Gastroesophageal sphincter (tissue), 4 donors: Measurements from ENCODE around the gene SPRR1B. TPM values are rescaled to one million over a fixed set of nuclear protein-coding genes. Genes with fewer than 3 reads are reported as not detected.

Experiments
- ATAC-seq: fragments of 150-250 bp; one replicate; pipeline ENCODE4 v1.9.1; 2016; ENCODE audit warnings: mild to moderate bottlenecking, moderate library complexity
- H3K27ac ChIP-seq, 4 donors: fragments of 200-600 bp; sonication (generic) in 3 of 4; 1 replicate in 3 of 4; 2 replicates in 1 of 4; pipeline ENCODE4 v1.5.1; 2016 to 2019
- H3K27me3 ChIP-seq: fragments of 200-600 bp; sonication (generic); one replicate; pipeline ENCODE4 v1.5.1; 2019
- H3K36me3 ChIP-seq, 2 donors: fragments of 200-600 bp; sonication (generic); one replicate each; pipeline ENCODE4 v1.5.1; 2019; ENCODE audit warnings: control low read depth in 1 of 2
- H3K4me1 ChIP-seq, 3 donors: fragments of 200-600 bp; sonication (generic); 1 replicate in 2 of 3; 2 replicates in 1 of 3; pipeline ENCODE4 v1.5.1; 2016 to 2019; ENCODE audit warnings: control low read depth in 2 of 3
- H3K4me3 ChIP-seq, 2 donors: fragments of 200-600 bp; sonication (generic); one replicate each; pipeline ENCODE4 v1.5.1; 2019; ENCODE audit warnings: mild to moderate bottlenecking in 1 of 2, moderate library complexity in 1 of 2
- H3K9me3 ChIP-seq, 3 donors: fragments of 200-600 bp; sonication (generic); one replicate each; pipeline ENCODE4 v1.5.1; 2017 to 2019; ENCODE audit warnings: control low read depth in 2 of 3
- CTCF ChIP-seq, 4 experiments: fragments of 200-600 bp in 2 of 4; fragments of 450-650 bp in 2 of 4; sonication (generic) in 1 of 4; IDR thresholded peaks; one replicate each; pipeline ENCODE4 v1.5.1; 2017 to 2019; ENCODE audit warnings: antibody characterized with exemption in 4 of 4, mild to moderate bottlenecking in 2 of 4, moderate library complexity in 2 of 4
- EP300 ChIP-seq: sonication (generic); formaldehyde crosslinking; IDR thresholded peaks from one replicate; pipeline ENCODE4 v1.6.1; 2017; ENCODE audit warnings: antibody characterized with exemption, mild to moderate bottlenecking
- POLR2A ChIP-seq, 2 donors: fragments of 450-650 bp; IDR thresholded peaks; one replicate each; pipeline ENCODE4 v1.6.1; 2017; ENCODE audit warnings: antibody characterized with exemption in 2 of 2, mild to moderate bottlenecking in 2 of 2, moderate library complexity in 1 of 2
- POLR2AphosphoS5 ChIP-seq: sonication (generic); formaldehyde crosslinking; IDR thresholded peaks from one replicate; pipeline ENCODE4 v1.6.1; 2017; ENCODE audit warnings: antibody characterized with exemption
- WGBS, 2 donors: methylation state at CpG; one replicate each; pipeline ENCODE4 v1.1.5; 2018; ENCODE audit warnings: low coverage in 1 of 2; 5-methylcytosine and 5-hydroxymethylcytosine counted together
- total RNA-seq, 4 donors: library from RNA; depleted of rRNA; stranded (reverse); fragments of >200 nt; gene quantifications; one replicate each; pipeline ENCODE4 v1.1.0, GENCODE V29; 2016

SPRR1B gene
- total RNA-seq, 4 donors from 2014 or later = 15.1 to 30.0 TPM; not detected in 2

GRCh38 chr1:153024413-153024812, 6.6 kb upstream of the SPRR1B start:
- no peaks in the 10 kb centered on the region for H3K27me3 ChIP-seq
- no peak for ATAC-seq
- H3K9me3 ChIP-seq = no peaks in the 10 kb centered on the region
- H3K4me1 ChIP-seq = no peaks in the 10 kb centered on the region
- 89% methylated on average over 1 of the region's 1 CpG; no CpG with 5 or more reads in 1 of the 2 donors for WGBS, 2 donors
- no peaks in the 10 kb centered on the region for H3K36me3 ChIP-seq
- H3K4me3 ChIP-seq = no peak overlapping the region
- H3K27ac ChIP-seq = no peak overlapping the region
- TF ChIP-seq CTCF (IDR thresholded peaks at IDR 0.05) (no peak), POLR2A (IDR thresholded peaks at IDR 0.05) (no peak)

GRCh38 chr1:153025797-153026196, 5.2 kb upstream of the SPRR1B start:
- Histone ChIP-seq H3K4me1 (no peaks in the 10 kb centered on the region), H3K9me3 (no peaks in the 10 kb centered on the region), H3K36me3 (no peaks in the 10 kb centered on the region), H3K27ac (no peak overlapping the region), H3K4me3 (no peak overlapping the region), H3K27me3 (no peaks in the 10 kb centered on the region)
- no peak for TF ChIP-seq CTCF (IDR thresholded peaks at IDR 0.05)
- TF ChIP-seq POLR2AphosphoS5 = no peak
- TF ChIP-seq EP300 = no peak
- no peak for ATAC-seq
- 74 to 85% methylated on average over 1 of the region's 1 CpG for WGBS, 2 donors

- TF ChIP-seq POLR2A (IDR thresholded peaks at IDR 0.05) = no peak
- TF ChIP-seq EP300 = no peak
- no peak for TF ChIP-seq CTCF (IDR thresholded peaks at IDR 0.05)
- no peak for TF ChIP-seq POLR2AphosphoS5
- Histone ChIP-seq H3K9me3 (no peaks in the 10 kb centered on the region), H3K36me3 (no peaks in the 10 kb centered on the region), H3K27ac (no peak overlapping the region), H3K4me3 (no peak overlapping the region), H3K4me1 (no peaks in the 10 kb centered on the region), H3K27me3 (no peaks in the 10 kb centered on the region)
- 56 to 58% methylated on average over 1 of the region's 1 CpG for WGBS, 2 donors
- no peak for ATAC-seq
These were observed 2.2 kb upstream of the SPRR1B start for GRCh38 chr1:153028766-153029165.

GRCh38 chr1:153032073-153032472, 1.1 kb downstream of the SPRR1B start:
- Histone ChIP-seq H3K27ac (no peak overlapping the region), H3K36me3 (no peaks in the 10 kb centered on the region), H3K4me1 (no peaks in the 10 kb centered on the region), H3K9me3 (no peaks in the 10 kb centered on the region), H3K4me3 (no peak overlapping the region), H3K27me3 (no peaks in the 10 kb centered on the region)
- ATAC-seq = no peak
- no peak for TF ChIP-seq POLR2AphosphoS5
- TF ChIP-seq EP300 = no peak
- no peak for TF ChIP-seq POLR2A (IDR thresholded peaks at IDR 0.05)
- TF ChIP-seq CTCF (IDR thresholded peaks at IDR 0.05) = no peak

- TF ChIP-seq POLR2AphosphoS5 (no peak), CTCF (IDR thresholded peaks at IDR 0.05) (no peak), EP300 (no peak), POLR2A (IDR thresholded peaks at IDR 0.05) (no peak)
- no peak overlapping the region for H3K27ac ChIP-seq
- H3K27me3 ChIP-seq = no peaks in the 10 kb centered on the region
- H3K36me3 ChIP-seq = no peaks in the 10 kb centered on the region
- no peaks in the 10 kb centered on the region for H3K4me1 ChIP-seq
- H3K9me3 ChIP-seq = no peaks in the 10 kb centered on the region
- ATAC-seq = no peak
- WGBS, 2 donors = 16 to 38% methylated on average over 2 to 3 of the region's 3 CpGs
- H3K4me3 ChIP-seq = no peak overlapping the region
These were observed 1.8 kb downstream of the SPRR1B start for GRCh38 chr1:153032677-153033308.
